NCI-H748 (cell line): ENCODE measurements around the gene CEP112.

Source experiments
- DNase-seq: peaks from one replicate; lab custom pipeline; 2025; ENCODE audit not compliant: unreplicated experiment; lab: John Stamatoyannopoulos, UW

CEP112 gene

GRCh38 chr17:65994679-65995078 lies 197.3 kb downstream of the CEP112 start:
- no peak for DNase-seq

GRCh38 chr17:65994114-65994513 lies 197.8 kb downstream of the CEP112 start:
- no peak for DNase-seq

DNA sequence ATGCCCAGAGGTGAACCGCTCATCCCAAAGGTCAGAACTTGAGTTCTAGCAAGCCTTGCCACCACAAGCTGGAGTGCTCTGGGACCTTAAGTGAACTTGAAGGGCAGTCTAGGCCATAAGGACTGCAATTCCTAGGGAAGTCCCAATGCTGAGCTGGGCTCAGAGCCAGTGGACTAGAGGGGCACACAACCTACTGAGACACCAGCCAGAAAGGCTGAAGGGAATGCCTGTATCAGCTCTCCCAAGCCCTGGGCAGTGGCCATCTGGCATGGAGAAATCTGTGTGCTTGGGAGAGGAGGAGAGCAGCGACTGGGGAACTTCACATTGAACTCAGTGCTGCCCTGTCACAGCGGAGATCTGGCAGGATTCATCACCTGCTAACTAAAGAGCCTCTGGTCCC lies 201.3 kb downstream of the CEP112 start:
- no peak for DNase-seq

DNA sequence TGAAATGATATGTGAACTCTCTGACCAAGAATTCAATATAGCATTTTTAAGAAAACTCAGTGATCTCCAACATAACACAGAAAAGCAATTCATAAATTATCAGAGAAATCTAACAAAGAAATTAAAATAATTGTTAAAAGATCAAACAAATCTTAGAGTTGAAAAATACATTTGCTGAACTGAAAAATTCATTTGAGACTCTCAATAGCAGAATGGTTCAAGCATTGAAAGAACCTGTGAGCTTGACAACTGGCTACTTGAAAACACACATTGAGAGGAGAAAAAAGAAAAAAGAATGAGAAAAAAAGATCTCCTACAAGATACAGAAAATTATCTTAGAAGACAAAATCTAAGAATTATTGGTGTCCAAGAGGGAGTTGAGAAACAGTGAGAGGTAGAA lies 203.5 kb downstream of the CEP112 start:
- no peak for DNase-seq

- peak; percentile 38 for DNase-seq
These were observed 203.9 kb downstream of the CEP112 start for GRCh38 chr17:65987988-65988387.

DNA sequence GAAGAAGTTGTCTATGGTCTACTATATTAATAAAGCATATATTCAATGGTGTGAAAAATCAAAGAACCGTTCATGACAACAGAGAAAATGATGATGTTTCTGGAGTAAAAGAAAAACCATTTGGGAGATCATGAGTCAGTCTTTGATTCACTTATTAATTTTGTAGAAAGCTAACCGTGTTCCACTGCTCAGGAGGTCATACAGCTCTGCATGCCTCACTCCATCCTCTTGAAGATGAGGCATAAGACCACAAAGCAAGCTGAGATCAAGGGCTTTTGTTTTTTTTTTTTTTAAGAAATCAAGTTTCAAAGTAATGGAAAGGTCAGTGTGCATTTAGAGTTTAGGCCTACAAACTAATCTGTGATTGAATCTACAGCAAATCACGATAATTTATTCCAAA lies 206.4 kb downstream of the CEP112 start:
- DNase-seq: no peak

GRCh38 chr17:65984299-65984698 lies 207.6 kb downstream of the CEP112 start:
- DNase-seq: no peak

GRCh38 chr17:65978871-65979270 lies 213.1 kb downstream of the CEP112 start:
- no peak for DNase-seq

GRCh38 chr17:65977041-65977440 lies 214.9 kb downstream of the CEP112 start:
- DNase-seq: no peak

DNA sequence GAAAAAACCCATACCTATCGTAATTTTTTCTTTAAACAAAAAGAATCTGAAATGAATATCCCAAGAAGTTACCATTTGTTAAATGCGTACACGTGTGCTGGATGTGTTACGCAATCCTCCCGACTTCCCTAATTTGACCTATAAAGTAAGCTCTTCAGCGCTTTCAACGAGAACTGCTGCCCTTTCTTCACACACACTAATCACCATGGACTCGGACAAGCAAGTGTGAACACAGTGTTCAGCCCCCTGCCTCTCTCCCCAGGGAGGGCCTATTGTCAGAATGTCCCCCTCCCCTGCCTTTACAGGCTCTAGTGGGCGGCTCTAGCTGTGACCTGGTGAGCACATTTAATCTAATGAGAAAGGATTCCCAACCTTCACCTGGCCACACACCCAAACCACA lies 216.1 kb downstream of the CEP112 start:
- peak; percentile 2 for DNase-seq

GRCh38 chr17:65973237-65973636 lies 218.7 kb downstream of the CEP112 start:
- no peak for DNase-seq

GRCh38 chr17:65967372-65967771 lies 224.6 kb downstream of the CEP112 start:
- no peak for DNase-seq

GRCh38 chr17:65966072-65966695 lies 225.7 kb downstream of the CEP112 start:
- no peak for DNase-seq

GRCh38 chr17:65963179-65963578 lies 228.8 kb downstream of the CEP112 start:
- DNase-seq: no peak

- DNase-seq: no peak
These were observed 232.3 kb downstream of the CEP112 start for GRCh38 chr17:65959630-65960029.

- DNase-seq: no peak
These were observed 235.1 kb downstream of the CEP112 start for GRCh38 chr17:65956814-65957213.

- DNase-seq: no peak
These were observed 237.8 kb downstream of the CEP112 start for GRCh38 chr17:65954148-65954449.

GRCh38 chr17:65953316-65954147 lies 238.4 kb downstream of the CEP112 start:
- DNase-seq: peak; percentile 55

GRCh38 chr17:65952586-65952985 lies 239.3 kb downstream of the CEP112 start:
- DNase-seq: no peak

- no peak for DNase-seq
These were observed 239.9 kb downstream of the CEP112 start for GRCh38 chr17:65952015-65952414.

DNA sequence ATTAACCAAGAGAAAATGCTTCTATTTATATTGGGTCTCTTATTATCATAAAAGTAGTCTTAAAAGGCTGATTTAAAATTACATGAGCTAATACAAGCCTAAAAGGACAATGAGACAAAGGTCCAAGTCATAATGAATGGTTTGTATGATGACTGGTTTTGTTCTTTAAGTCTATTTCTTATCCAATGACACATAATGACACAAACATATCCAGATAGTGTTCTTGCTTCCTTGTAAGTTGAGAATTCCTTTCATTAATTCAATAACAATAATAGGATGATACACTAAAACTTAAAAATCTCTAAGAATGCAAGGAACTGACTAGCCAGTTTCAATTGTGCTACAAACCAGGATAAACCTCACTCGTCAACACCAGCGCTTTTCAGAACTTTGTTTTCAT lies 244.1 kb downstream of the CEP112 start:
- no peak for DNase-seq

GRCh38 chr17:65942592-65942991 lies 249.3 kb downstream of the CEP112 start:
- DNase-seq: no peak
